Measurements from ENCODE around the gene SEZ6L.
"Not testable (repeated sequence)": the region's sequence is repeated elsewhere in the genome, so short reads cannot be mapped to it uniquely, and the experiment has no call there.

Gene SEZ6L

GRCh38 chr22:26399289-26399688 lies 230.0 kb downstream of the SEZ6L start:
- TF ChIP-seq, protein P1, sequence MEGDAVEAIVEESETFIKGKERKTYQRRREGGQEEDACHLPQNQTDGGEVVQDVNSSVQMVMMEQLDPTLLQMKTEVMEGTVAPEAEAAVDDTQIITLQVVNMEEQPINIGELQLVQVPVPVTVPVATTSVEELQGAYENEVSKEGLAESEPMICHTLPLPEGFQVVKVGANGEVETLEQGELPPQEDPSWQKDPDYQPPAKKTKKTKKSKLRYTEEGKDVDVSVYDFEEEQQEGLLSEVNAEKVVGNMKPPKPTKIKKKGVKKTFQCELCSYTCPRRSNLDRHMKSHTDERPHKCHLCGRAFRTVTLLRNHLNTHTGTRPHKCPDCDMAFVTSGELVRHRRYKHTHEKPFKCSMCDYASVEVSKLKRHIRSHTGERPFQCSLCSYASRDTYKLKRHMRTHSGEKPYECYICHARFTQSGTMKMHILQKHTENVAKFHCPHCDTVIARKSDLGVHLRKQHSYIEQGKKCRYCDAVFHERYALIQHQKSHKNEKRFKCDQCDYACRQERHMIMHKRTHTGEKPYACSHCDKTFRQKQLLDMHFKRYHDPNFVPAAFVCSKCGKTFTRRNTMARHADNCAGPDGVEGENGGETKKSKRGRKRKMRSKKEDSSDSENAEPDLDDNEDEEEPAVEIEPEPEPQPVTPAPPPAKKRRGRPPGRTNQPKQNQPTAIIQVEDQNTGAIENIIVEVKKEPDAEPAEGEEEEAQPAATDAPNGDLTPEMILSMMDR (IDR thresholded peaks at IDR 0.05; ENCODE audit: low read depth, low read length) = no peak
- DNase-seq (ENCODE audit: extremely low read depth, low read depth) = no peak

DNA sequence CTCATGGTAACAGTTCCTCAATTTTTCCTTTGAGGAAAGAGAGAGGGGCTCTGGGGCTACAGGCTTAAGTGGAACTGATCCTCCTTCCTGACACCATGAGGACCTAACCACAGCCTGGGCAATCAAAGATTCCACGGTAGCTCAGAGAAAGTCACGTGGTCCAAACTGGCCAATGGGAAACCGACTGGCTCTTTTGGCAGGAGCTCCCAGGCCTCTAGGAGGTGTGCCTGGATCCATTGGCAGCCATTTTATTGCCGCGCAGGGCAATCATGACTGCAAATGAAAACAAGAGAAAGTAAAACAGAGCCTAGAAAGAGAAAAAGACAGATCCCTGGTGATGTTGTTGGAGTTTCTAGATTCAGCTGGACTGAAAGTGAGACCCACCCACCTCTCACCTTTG lies 232.5 kb downstream of the SEZ6L start:
- no peak for DNase-seq (ENCODE audit: extremely low read depth, low read depth)
- TF ChIP-seq, protein P1 (IDR thresholded peaks at IDR 0.05; ENCODE audit: low read depth, low read length) = no peak

DNA sequence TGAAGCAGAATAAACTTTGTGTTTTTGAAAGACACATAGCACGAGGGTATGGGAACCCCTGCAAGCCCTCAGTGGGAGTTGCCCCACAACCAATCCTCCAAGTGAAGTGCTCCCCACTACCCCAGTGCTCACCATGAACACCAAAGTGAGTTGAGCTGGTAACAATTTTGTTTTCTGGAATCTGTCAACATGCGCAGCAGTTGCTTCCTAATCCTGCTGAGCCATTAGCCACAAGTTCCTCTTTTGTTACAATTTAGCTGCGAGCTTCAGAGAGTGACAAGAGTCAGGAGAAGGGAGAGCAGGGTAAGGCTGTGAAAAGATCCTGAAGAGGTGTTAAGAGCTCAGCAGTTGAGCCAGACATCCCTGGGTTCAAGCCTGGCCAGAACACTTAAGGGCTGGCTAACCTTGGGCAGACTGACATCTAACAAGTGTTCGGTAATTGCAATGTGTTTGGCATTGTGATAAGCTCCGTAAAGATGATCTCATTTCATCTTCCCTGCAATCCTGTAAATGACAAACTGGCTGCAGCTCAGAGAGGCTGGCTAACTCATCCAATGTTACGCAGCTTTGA lies 235.7 kb downstream of the SEZ6L start:
- TF ChIP-seq, protein P1 (IDR thresholded peaks at IDR 0.05; ENCODE audit: low read depth, low read length) = no peak
- DNase-seq (ENCODE audit: extremely low read depth, low read depth) = no peak

GRCh38 chr22:26406118-26406517 lies 236.9 kb downstream of the SEZ6L start:
- no peak for DNase-seq (ENCODE audit: extremely low read depth, low read depth)
- TF ChIP-seq, protein P1 (IDR thresholded peaks at IDR 0.05; ENCODE audit: low read depth, low read length) = no peak

DNA sequence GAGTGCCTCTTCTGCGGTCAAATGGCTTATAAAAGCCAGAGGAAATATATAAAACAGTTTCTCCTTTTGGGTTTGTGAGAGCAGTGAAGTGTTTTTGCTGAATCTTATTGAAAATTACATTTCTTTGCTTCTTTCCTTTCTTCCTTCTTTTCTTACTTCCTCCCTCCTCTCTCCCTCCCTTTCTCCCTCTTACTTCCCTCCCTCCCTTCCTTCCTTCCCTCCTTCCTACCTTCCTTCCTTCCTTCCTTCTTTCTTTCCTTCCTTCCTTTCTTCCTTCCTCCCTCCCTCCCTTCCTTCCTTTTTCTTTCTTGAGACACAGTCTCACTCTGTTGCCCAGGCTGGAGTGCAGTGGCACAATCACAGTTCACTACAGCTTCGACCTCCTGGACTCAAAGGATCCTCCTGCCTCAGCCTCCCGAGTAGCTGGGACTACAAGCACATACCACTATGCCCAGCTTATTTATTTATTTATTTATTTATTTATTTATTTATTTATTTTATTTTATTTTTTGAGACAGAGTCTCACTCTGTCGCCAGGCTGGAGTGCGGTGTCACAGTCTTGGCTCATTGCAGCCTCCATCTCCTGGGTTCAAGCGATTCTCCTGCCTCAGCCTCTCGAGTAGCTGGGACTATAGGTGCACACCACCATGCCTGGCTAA lies 239.4 kb downstream of the SEZ6L start:
- not testable (repeated sequence) for DNase-seq (ENCODE audit: extremely low read depth, low read depth)

GRCh38 chr22:26409719-26410335 lies 240.6 kb downstream of the SEZ6L start:
- DNase-seq (ENCODE audit: extremely low read depth, low read depth) = no peak
- TF ChIP-seq, protein P1 (IDR thresholded peaks at IDR 0.05; ENCODE audit: low read depth, low read length) = no peak

DNA sequence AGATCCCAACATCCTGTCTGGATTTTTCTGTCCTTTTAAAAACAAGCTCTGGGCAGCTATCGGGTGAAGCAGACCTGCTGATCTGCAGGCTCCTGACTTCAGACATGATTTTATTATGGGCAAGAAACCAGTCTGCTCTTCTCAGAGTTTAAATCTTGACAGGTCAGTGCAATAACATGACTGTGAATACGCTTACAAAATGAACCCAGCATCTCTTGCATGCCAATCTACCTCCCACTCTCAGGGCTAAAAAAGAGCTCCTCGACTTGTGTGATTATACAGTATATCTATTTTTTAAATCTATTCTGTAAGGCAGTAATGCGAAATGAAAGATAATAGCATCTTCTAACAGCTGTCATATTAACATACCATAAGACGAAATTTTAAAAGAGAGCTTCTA lies 241.1 kb downstream of the SEZ6L start:
- TF ChIP-seq, protein P1 (IDR thresholded peaks at IDR 0.05; ENCODE audit: low read depth, low read length) = no peak
- no peak for DNase-seq (ENCODE audit: extremely low read depth, low read depth)

Measured in AG09319 (cell line).